NCI-H2081 treated with DMSO at 0.1 percent for 48 hours (cell line): ENCODE measurements around the gene DPEP3.
A peak's percentile ranks its signal among the peaks of the same experiment; 100 is the strongest.
"Not testable (repeated sequence)": the region's sequence is repeated elsewhere in the genome, so short reads cannot be mapped to it uniquely, and the experiment has no call there.

ENCODE experiments used
- DNase-seq: peaks from one replicate; lab custom pipeline; 2025; lab: John Stamatoyannopoulos, UW

DPEP3 gene

GRCh38 chr16:67994040-67994408, 13.7 kb upstream of the DPEP3 start:
- DNase-seq = not testable (repeated sequence)

- peak; percentile 8 for DNase-seq
Observed at GRCh38 chr16:67993207-67994039, 13.1 kb upstream of the DPEP3 start.

GRCh38 chr16:67992661-67993206, 12.4 kb upstream of the DPEP3 start:
- DNase-seq = no peak

GRCh38 chr16:67990018-67990386, 9.7 kb upstream of the DPEP3 start:
- DNase-seq = no peak

GRCh38 chr16:67989322-67990017, 9.2 kb upstream of the DPEP3 start:
- no peak for DNase-seq

GRCh38 chr16:67988675-67989074, 8.4 kb upstream of the DPEP3 start:
- DNase-seq = no peak

- DNase-seq = no peak
Observed at GRCh38 chr16:67987460-67988160, 7.3 kb upstream of the DPEP3 start.

GRCh38 chr16:67986949-67987348, 6.7 kb upstream of the DPEP3 start:
- DNase-seq = no peak

- DNase-seq = no peak
Observed at GRCh38 chr16:67982011-67982696, 1.9 kb upstream of the DPEP3 start.

GRCh38 chr16:67977469-67978227, 2.7 kb downstream of the DPEP3 start:
- DNase-seq = no peak

- no peak for DNase-seq
Observed at GRCh38 chr16:67977005-67977404, 3.3 kb downstream of the DPEP3 start.

- no peak for DNase-seq
Observed at GRCh38 chr16:67976205-67976604, 4.1 kb downstream of the DPEP3 start.

- no peak for DNase-seq
Observed at GRCh38 chr16:67975321-67976105, 4.8 kb downstream of the DPEP3 start.

GRCh38 chr16:67972285-67972684, 8.0 kb downstream of the DPEP3 start:
- not testable (repeated sequence) for DNase-seq

- DNase-seq = no peak
Observed at GRCh38 chr16:67971111-67971510, 9.2 kb downstream of the DPEP3 start.

GRCh38 chr16:67969254-67970039, 10.9 kb downstream of the DPEP3 start:
- DNase-seq = no peak

- DNase-seq = no peak
Observed at GRCh38 chr16:67968400-67969253, 11.7 kb downstream of the DPEP3 start, which contains the start of gene SLC12A4. SLC12A4 (minus strand) TSS chr16:67968637; CDS start chr16:67968553, 84 bp downstream.

- DNase-seq = no peak
Observed at GRCh38 chr16:67967958-67968399, 12.3 kb downstream of the DPEP3 start.
